Caco-2 (cell line): ENCODE data around the gene UNC5B. TPM values are rescaled to one million over a fixed set of nuclear protein-coding genes. Genes with fewer than 3 reads are reported as not detected.

Experiments used
- BruUV-seq: library from RNA; stranded (reverse); fragments of 400-500 nt; replicated peaks from 2 replicates; lab custom pipeline; 2021; lab: Mats Ljungman, UMichigan
- CTCF ChIA-PET: fragments of 300-600 bp; sonication (Branson Sonifier 250); formaldehyde crosslinking; loops from one replicate; lab custom pipeline; 2022; ENCODE audit warnings: antibody characterized with exemption; lab: Charles Lee
- POLR2A ChIA-PET: fragments of 300-600 bp; sonication (Branson Sonifier 250); formaldehyde crosslinking; loops from one replicate; lab custom pipeline; 2022; ENCODE audit warnings: antibody characterized with exemption; lab: Charles Lee
- DNase-seq, 2 experiments: peaks; one replicate each; pipeline versions ENCODE4 v3.0.0 to v3.0.0-alpha.2; 2020 to 2022
- H3K27me3 ChIP-seq: replicated peaks from 2 replicates; pipeline ENCODE4 v1.6.0; 2011; ENCODE audit warnings: low read length; ENCODE audit not compliant: control insufficient read depth, insufficient read depth
- H3K36me3 ChIP-seq: 2 replicates; pipeline ENCODE4 v1.5.1; 2011; ENCODE audit warnings: low read length; ENCODE audit not compliant: control insufficient read depth, insufficient read depth
- H3K4me1 ChIP-seq: fragments of 250-450 bp; sonication (Bioruptor Pico); 2 replicates; pipeline ENCODE4 v1.5.1; 2020; ENCODE audit warnings: mild to moderate bottlenecking
- H3K4me3 ChIP-seq: 2 replicates; pipeline ENCODE4 v1.5.1; 2011; ENCODE audit warnings: low read depth, mild to moderate bottlenecking, control low read depth, low read length
- H3K9me3 ChIP-seq: fragments of 250-450 bp; sonication (Bioruptor Pico); 2 replicates; pipeline ENCODE4 v1.5.1; 2020; ENCODE audit warnings: mild to moderate bottlenecking, moderate library complexity
- H3K27ac Mint-ChIP-seq: one replicate; pipeline ENCODE4 v1.8.0; 2022; ENCODE audit warnings: mixed read lengths; ENCODE audit not compliant: unreplicated experiment
- H3K27me3 Mint-ChIP-seq: one replicate; pipeline ENCODE4 v1.8.0; 2022; ENCODE audit warnings: mixed read lengths; ENCODE audit not compliant: insufficient read depth, unreplicated experiment
- H3K36me3 Mint-ChIP-seq: one replicate; pipeline ENCODE4 v1.8.0; 2022; ENCODE audit warnings: mild to moderate bottlenecking, mixed read lengths; ENCODE audit not compliant: insufficient read depth, unreplicated experiment
- H3K4me1 Mint-ChIP-seq: one replicate; pipeline ENCODE4 v1.8.0; 2022; ENCODE audit warnings: low read depth, mixed read lengths; ENCODE audit not compliant: unreplicated experiment
- H3K4me3 Mint-ChIP-seq: one replicate; pipeline ENCODE4 v1.8.0; 2022; ENCODE audit warnings: mild to moderate bottlenecking, moderate library complexity, mixed read lengths; ENCODE audit not compliant: unreplicated experiment
- H3K9me3 Mint-ChIP-seq: one replicate; pipeline ENCODE4 v1.8.0; 2022; ENCODE audit warnings: mixed read lengths; ENCODE audit not compliant: unreplicated experiment
- CTCF ChIP-seq, 2 experiments: fragments of 200-600 bp in 1 of 2; IDR thresholded peaks; 1 replicate in 1 of 2; 2 replicates in 1 of 2; pipeline versions ENCODE4 v1.5.1 to v1.8.0; 2011 to 2022; ENCODE audit warnings: antibody characterized with exemption in 1 of 2, control low read depth in 1 of 2, inconsistent platforms in 1 of 2, low read depth in 1 of 2, low read length in 1 of 2, mild to moderate bottlenecking in 1 of 2, moderate library complexity in 1 of 2; ENCODE audit not compliant: insufficient read depth in 1 of 2, severe bottlenecking in 1 of 2, unreplicated experiment in 1 of 2
- intact Hi-C: fragments of 100-400 bp; cut with micrococcal nuclease; formaldehyde crosslinking; loops from one replicate; pipeline ENCODE4 v1.10.0; 2022; ENCODE audit not compliant: unreplicated experiment
- total RNA-seq: library from RNA; stranded (reverse); gene quantifications from 2 replicates; pipeline ENCODE4 v1.2.3, GENCODE V29; 2022

Gene UNC5B
- total RNA-seq, 1 experiment from 2014 or later = 22.4 TPM

GRCh38 chr10:71231206-71231605, 18.8 kb downstream of the UNC5B start:
- CTCF ChIA-PET = no interaction called here
- POLR2A ChIA-PET = no interaction called here
- no peak overlapping the region for H3K4me3 Mint-ChIP-seq
- no peaks in the 10 kb centered on the region for H3K27me3 Mint-ChIP-seq
- H3K36me3 ChIP-seq = no peaks in the 10 kb centered on the region
- H3K27ac Mint-ChIP-seq = no peak overlapping the region
- intact Hi-C loops = loop anchor here (2.0 kb wide), 1 partner anchor 16 kb away; no protein-coding TSS in a partner anchor
- H3K9me3 ChIP-seq = no peaks in the 10 kb centered on the region
- no peak for TF ChIP-seq CTCF (IDR thresholded peaks at IDR 0.05; ENCODE audit: insufficient read depth in 1 of 2, low read depth in 1 of 2, low read length in 1 of 2, severe bottlenecking in 1 of 2, unreplicated experiment in 1 of 2)
- H3K4me1 ChIP-seq = peaks cover 61% of the 10 kb centered on the region
- no peaks in the 10 kb centered on the region for H3K36me3 Mint-ChIP-seq
- no TSS peak for BruUV-seq
- no peaks in the 10 kb centered on the region for H3K27me3 ChIP-seq
- no peak for DNase-seq
- peaks cover 45% of the 10 kb centered on the region for H3K4me1 Mint-ChIP-seq
- no peaks in the 10 kb centered on the region for H3K9me3 Mint-ChIP-seq
- H3K4me3 ChIP-seq = no peak overlapping the region

DNA sequence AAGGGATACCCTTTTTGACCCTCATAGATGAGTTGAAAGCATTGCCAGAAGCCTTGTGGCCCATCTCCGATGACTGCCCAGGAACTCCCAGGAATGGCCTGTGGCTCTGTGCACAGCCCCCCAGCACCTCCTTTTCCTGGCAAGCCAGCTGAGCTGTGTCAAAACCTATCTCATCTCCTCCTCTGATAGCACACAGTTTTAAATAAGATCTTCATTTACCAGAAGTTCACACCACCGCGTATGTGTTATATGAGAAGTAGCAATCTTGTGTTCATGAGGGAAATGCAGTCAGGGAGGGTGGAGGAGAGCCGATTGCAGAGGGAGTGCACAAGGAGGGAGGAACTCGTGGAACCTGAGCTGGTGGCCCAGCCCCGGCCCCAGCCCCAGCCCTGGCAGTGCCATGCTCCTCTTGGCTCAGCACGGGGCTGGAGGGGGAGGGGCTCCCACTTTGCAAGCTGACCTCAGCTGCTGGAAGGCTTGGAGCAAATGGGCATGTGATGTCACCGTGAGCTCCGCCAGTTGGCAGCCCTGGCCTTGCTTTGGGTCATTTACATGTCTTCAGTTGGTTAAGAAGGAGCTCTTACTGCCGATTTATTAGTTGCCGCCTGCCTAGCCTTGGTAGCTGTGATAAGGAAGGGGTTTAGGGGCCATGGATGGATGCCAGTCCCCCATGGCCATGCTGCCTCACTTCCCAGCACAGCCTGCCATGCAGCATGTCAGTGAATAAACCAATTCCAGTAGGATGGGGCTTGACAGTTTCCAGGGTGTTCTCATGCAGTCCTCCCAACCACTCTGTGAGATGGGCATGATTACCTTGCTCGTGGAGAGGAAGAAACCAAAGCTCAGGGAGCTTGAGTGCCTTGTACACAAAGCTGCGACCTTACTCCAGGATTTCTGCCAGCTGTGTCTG, 20.0 kb downstream of the UNC5B start:
- H3K27me3 ChIP-seq = no peaks in the 10 kb centered on the region
- no peaks in the 10 kb centered on the region for H3K36me3 ChIP-seq
- intact Hi-C loops = no loop called here
- Mint-ChIP-seq H3K27me3 (no peaks in the 10 kb centered on the region), H3K4me1 (peaks cover 55% of the 10 kb centered on the region), H3K9me3 (no peaks in the 10 kb centered on the region), H3K4me3 (no peak overlapping the region), H3K36me3 (no peaks in the 10 kb centered on the region), H3K27ac (no peak overlapping the region)
- H3K4me3 ChIP-seq = no peak overlapping the region
- ChIA-PET POLR2A (no interaction called here), CTCF (interaction anchor here (0.5 kb wide), 1 partner anchor 27 kb away, joined by 3 read pairs; no protein-coding TSS in a partner anchor)
- no TSS peak for BruUV-seq
- no peak for TF ChIP-seq CTCF (IDR thresholded peaks at IDR 0.05; ENCODE audit: insufficient read depth in 1 of 2, low read depth in 1 of 2, low read length in 1 of 2, severe bottlenecking in 1 of 2, unreplicated experiment in 1 of 2)
- no peaks in the 10 kb centered on the region for H3K9me3 ChIP-seq
- peaks cover 71% of the 10 kb centered on the region for H3K4me1 ChIP-seq
- no peak for DNase-seq

DNA sequence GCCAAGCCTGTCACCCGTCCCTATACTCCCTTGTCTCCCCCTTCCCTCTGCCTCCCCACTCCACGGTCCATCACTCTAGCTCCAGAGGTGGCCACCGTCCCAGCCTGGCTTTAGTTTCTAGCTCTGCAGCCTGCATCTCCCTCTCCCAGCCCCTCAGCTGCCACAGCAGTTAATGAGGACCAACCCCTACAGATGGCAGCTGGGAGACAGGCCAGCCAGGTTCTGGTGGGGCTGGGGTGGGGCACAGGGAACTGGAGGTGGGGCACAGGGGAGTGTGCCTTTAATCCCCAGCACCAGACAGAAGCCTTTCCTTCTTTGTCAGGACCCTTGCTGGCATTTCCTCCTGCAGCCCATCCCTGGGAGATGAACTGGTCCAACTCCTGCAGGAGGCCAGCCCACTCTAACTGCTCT, 21.1 kb downstream of the UNC5B start:
- intact Hi-C loops = no loop called here
- no peak for TF ChIP-seq CTCF (IDR thresholded peaks at IDR 0.05; ENCODE audit: insufficient read depth in 1 of 2, low read depth in 1 of 2, low read length in 1 of 2, severe bottlenecking in 1 of 2, unreplicated experiment in 1 of 2)
- Mint-ChIP-seq H3K4me3 (no peak overlapping the region), H3K27ac (no peak overlapping the region), H3K27me3 (no peaks in the 10 kb centered on the region), H3K4me1 (peaks cover 50% of the 10 kb centered on the region), H3K36me3 (no peaks in the 10 kb centered on the region), H3K9me3 (no peaks in the 10 kb centered on the region)
- DNase-seq = no peak
- Histone ChIP-seq H3K36me3 (no peaks in the 10 kb centered on the region), H3K9me3 (no peaks in the 10 kb centered on the region), H3K27me3 (no peaks in the 10 kb centered on the region), H3K4me3 (no peak overlapping the region), H3K4me1 (peaks cover 66% of the 10 kb centered on the region)
- ChIA-PET POLR2A (no interaction called here), CTCF (no interaction called here)
- no TSS peak for BruUV-seq
